ENCODE measurements around the gene SFT2D1.

- no peak for TF ChIP-seq CTCF (IDR thresholded peaks at IDR 0.05)
- no peak for TF ChIP-seq POLR2A (IDR thresholded peaks at IDR 0.05)
- no peak for TF ChIP-seq POLR2AphosphoS5 (IDR thresholded peaks at IDR 0.05)
Observed at GRCh38 chr6:166304106-166304505, 38.2 kb downstream of the SFT2D1 start.

Measured in breast epithelium (tissue), 3 donors.